GM12873 (cell line): Measurements from ENCODE around the gene PRKCA.

Experiments
- TF ChIP-seq, protein P1 (sequence below): IDR thresholded peaks from 2 replicates; pipeline ENCODE4 v1.5.1; 2012; ENCODE audit warnings: low read depth, mild to moderate bottlenecking, moderate library complexity, low read length, control low read depth; ENCODE audit not compliant: insufficient read depth; ENCODE audit errors: missing control alignments

Gene PRKCA

DNA sequence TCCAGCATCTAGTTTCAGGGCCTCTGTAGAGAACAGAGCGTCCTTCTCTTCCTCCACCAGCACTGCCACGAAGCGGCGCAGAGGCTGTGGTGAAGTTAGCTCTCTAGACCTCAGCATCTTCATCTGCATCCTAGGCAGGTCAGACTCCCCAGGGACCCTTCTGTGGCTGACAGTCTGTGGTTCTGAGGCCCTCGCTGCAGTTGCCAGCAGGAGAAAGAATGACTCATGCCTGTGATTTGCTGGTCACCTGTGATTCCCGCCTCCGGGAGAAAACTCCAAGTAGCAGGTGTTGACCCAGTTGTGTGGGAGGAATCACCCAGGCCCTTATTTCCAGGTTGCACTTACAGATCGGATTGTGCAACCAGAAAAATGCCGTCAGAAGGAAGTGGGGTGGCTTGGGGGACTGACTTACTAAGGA, 415.2 kb downstream of the PRKCA start:
- TF ChIP-seq, protein P1, sequence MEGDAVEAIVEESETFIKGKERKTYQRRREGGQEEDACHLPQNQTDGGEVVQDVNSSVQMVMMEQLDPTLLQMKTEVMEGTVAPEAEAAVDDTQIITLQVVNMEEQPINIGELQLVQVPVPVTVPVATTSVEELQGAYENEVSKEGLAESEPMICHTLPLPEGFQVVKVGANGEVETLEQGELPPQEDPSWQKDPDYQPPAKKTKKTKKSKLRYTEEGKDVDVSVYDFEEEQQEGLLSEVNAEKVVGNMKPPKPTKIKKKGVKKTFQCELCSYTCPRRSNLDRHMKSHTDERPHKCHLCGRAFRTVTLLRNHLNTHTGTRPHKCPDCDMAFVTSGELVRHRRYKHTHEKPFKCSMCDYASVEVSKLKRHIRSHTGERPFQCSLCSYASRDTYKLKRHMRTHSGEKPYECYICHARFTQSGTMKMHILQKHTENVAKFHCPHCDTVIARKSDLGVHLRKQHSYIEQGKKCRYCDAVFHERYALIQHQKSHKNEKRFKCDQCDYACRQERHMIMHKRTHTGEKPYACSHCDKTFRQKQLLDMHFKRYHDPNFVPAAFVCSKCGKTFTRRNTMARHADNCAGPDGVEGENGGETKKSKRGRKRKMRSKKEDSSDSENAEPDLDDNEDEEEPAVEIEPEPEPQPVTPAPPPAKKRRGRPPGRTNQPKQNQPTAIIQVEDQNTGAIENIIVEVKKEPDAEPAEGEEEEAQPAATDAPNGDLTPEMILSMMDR: no peak

DNA sequence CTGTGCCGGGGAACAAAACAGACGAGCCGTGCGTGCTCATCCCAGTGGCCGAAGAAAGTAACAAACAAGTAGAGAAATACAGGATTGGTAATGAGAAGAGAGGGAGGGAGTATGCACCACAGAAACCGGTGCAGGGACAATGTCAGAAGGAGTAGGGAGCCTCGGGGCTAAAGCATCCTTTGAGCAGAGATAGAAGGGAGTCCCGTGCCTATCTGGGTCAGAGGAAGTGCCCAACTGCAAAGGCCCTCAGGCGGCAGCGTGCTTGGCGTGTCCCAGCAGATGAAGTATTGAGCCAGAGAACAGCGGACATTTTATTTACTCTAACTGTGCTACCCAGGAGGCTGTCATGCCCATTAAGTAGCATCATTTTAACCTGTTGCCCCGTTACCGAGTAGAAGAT, 417.6 kb downstream of the PRKCA start:
- TF ChIP-seq, protein P1: no peak

DNA sequence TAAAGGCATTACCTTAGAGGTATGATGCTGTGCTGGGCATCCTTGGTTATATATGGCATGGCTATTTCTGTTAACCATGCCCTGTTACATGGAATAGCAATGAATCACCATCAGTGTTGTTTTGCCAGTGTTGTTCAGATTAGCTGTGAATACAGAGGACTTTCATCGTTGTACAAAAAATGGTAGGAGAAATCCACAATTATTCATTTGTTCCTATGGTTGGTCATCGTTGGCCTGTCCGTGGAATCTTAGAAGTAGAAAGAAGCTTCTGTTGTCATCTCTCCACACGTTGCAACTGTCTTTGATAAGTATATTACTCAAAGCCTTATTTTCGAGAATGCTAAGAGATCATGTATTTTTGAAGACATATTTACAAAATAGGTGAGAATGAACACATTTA, 418.2 kb downstream of the PRKCA start:
- TF ChIP-seq, protein P1: no peak

DNA sequence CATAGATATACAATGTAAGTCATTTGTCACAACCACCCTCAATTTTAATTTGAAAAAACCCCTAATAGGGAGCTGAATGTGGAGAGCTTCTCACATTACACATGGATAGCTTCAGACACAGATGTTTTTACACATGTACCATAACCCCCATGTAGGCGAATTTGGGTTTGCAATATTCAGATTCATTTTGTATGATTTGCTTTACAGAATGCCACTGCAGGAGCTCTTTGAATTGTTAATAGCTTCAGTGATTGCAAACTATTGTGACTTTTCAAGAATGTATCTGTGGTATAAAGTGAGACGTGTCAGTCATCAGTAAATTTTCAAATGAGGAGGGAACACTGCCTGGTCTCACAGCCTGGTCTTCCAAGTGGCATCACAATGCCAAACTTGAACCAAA, 419.9 kb downstream of the PRKCA start:
- TF ChIP-seq, protein P1: no peak

DNA sequence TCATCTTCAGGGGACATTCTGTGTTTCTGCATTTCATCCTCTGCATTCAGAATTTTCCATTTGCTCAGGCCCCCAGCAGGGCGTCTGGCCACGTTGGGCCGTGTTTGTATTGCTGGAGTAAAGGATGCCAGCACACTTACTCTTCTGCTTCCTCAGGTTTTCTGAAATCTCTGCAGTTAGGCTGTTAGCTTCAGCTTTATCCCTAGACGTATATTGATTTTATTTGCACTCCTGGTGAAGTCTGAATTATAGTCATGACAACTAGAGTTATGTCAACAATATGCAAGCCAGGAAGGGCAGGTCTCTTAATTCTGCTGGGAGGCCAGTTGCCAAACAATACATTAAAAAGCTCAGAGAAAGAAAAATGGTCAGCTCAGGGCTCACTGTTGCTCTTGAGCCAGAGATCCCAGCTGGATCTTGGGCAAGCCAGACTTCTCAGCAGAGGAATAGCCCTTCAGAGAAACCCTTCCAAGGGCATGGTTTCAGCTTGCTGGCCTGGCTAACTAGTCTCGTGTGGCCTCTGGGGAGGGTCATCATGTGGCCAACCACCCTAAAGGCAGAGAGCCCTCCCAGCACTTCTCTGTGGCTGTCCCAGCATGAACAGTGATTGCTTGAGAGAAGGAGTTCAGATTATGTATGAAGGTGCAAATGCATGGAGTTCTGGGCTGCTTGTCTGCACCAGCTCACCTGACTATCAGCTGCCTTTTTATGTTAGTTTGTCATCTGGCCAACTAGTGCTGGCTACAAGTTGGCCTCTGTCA, 422.3 kb downstream of the PRKCA start:
- TF ChIP-seq, protein P1: no peak

DNA sequence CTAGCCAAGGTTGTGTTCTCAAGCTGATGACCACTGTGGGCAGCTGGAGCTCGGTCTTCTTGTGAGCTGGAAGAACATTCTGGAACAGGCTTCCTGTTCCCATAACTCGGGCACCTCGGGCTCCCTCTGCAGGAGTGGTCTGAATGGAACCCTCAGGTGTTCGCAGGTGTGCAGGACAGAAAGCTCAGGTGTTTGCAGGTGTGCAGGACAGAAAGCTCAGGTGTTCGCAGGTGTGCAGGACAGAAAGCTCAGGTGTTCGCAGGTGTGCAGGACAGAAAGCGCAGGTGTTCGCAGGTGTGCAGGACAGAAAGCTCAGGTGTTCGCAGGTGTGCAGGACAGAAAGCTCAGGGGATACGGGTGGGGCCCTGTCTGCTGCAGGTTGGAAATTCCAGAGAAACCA, 423.5 kb downstream of the PRKCA start:
- TF ChIP-seq, protein P1: no peak

DNA sequence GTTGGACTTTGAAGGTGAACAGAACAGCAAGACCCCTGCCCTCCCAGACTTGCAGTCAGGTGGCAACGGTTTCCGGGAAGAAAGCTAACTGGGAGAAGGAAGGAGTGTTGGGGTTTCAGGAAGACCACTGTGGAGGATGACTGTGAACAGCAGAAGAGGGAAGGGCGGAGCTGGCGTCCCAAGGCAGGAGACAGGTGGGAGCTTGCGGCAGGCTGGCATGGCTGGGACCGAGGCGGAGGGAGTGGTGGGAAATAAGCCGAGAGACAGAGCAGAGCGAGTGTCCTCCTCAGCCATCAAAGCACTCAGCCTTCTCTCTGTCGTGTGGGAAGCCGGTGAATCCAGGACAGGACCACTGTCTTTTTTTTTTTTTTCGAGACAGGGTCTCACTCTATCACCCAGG, 424.0 kb downstream of the PRKCA start:
- TF ChIP-seq, protein P1: no peak
